GM18498 (cell line): ENCODE results near the gene RFXANK.
A peak's percentile ranks its signal among the peaks of the same experiment; 100 is the strongest.
"Not testable (repeated sequence)": the region's sequence is repeated elsewhere in the genome, so short reads cannot be mapped to it uniquely, and the experiment has no call there.

ENCODE experiments used
- ATAC-seq: cut with Tn5 transposase; IDR thresholded peaks from one replicate; pipeline ENCODE4 v1.9.1; 2021; ENCODE audit warnings: mild to moderate bottlenecking, moderate library complexity; ENCODE audit not compliant: unreplicated experiment

The RFXANK gene

GRCh38 chr19:19169236-19170052 lies 22.6 kb upstream of the RFXANK start:
- ATAC-seq, result peak; percentile 11

GRCh38 chr19:19170053-19170872 lies 21.8 kb upstream of the RFXANK start, which contains the start of gene MEF2B:
Gene MEF2B, minus strand, starts transcription at chr19:19170263. Its CDS starts 19,528 bp downstream, at chr19:19150735.
- peak; percentile 88 for ATAC-seq

- no peak for ATAC-seq
Observed at GRCh38 chr19:19170873-19171672, 21.0 kb upstream of the RFXANK start.

GRCh38 chr19:19171821-19172532 lies 20.1 kb upstream of the RFXANK start:
- no peak for ATAC-seq

- ATAC-seq, result not testable (repeated sequence)
Observed at GRCh38 chr19:19173243-19173642, 18.8 kb upstream of the RFXANK start.

GRCh38 chr19:19176950-19177349 lies 15.1 kb upstream of the RFXANK start:
- no peak for ATAC-seq

- no peak for ATAC-seq
Observed at GRCh38 chr19:19179548-19180441, 12.3 kb upstream of the RFXANK start.

GRCh38 chr19:19181488-19181998 lies 10.5 kb upstream of the RFXANK start:
- ATAC-seq, result no peak

- ATAC-seq, result no peak
Observed at GRCh38 chr19:19185853-19186740, 6.0 kb upstream of the RFXANK start.

GRCh38 chr19:19186742-19187141 lies 5.3 kb upstream of the RFXANK start:
- no peak for ATAC-seq

GRCh38 chr19:19191768-19192077 lies 335 bp upstream of the RFXANK start:
- no peak for ATAC-seq

GRCh38 chr19:19192910-19193423 lies 909 bp downstream of the RFXANK start:
- ATAC-seq, result no peak

GRCh38 chr19:19193926-19194325 lies 1.9 kb downstream of the RFXANK start:
- ATAC-seq, result no peak

- no peak for ATAC-seq
Observed at GRCh38 chr19:19201697-19202630, 9.9 kb downstream of the RFXANK start.

- ATAC-seq, result no peak
Observed at GRCh38 chr19:19202707-19203011, 10.6 kb downstream of the RFXANK start.

GRCh38 chr19:19203012-19203856 lies 11.2 kb downstream of the RFXANK start, which contains the start of gene NR2C2AP:
Gene NR2C2AP, minus strand, starts transcription at chr19:19203414. Its CDS starts 354 bp downstream, at chr19:19203060.
- peak; percentile 74 for ATAC-seq
